Right lobe of liver (tissue), 6 donors: ENCODE results near the gene PDZRN4. TPM values are rescaled to one million over a fixed set of nuclear protein-coding genes. Genes with fewer than 3 reads are reported as not detected.

Source experiments
- ATAC-seq, 4 donors: fragments of 200-7000 bp; cut with Tn5 transposase; one replicate each; pipeline ENCODE4 v1.9.1; 2020; ENCODE audit warnings: mild to moderate bottlenecking in 4 of 4, moderate library complexity in 4 of 4
- DNase-seq, 3 donors: peaks; one replicate each; pipeline ENCODE4 v3.0.0-alpha.2; 2020
- H3K27ac ChIP-seq, 3 donors: fragments of 200-600 bp; one replicate each; pipeline ENCODE4 v1.8.0; 2022
- H3K27me3 ChIP-seq, 2 donors: fragments of 200-600 bp; one replicate each; pipeline ENCODE4 v1.8.0; 2022
- H3K36me3 ChIP-seq, 4 donors: fragments of 200-600 bp; sonication (generic) in 1 of 4; one replicate each; pipeline versions ENCODE4 v1.5.1 to v1.8.0; 2017 to 2022; ENCODE audit warnings: control low read depth in 1 of 4
- H3K4me1 ChIP-seq, 4 donors: fragments of 200-600 bp; sonication (generic) in 1 of 4; one replicate each; pipeline versions ENCODE4 v1.5.1 to v1.8.0; 2017 to 2022; ENCODE audit warnings: control low read depth in 1 of 4
- H3K4me3 ChIP-seq, 3 donors: fragments of 200-600 bp; one replicate each; pipeline ENCODE4 v1.8.0; 2022
- H3K9me3 ChIP-seq, 4 donors: fragments of 200-600 bp; sonication (generic) in 1 of 4; one replicate each; pipeline versions ENCODE4 v1.5.1 to v1.8.0; 2017 to 2022; ENCODE audit warnings: control low read depth in 1 of 4
- CTCF ChIP-seq, 4 donors: fragments of 200-600 bp in 3 of 4; fragments of 450-650 bp in 1 of 4; IDR thresholded peaks; one replicate each; pipeline versions ENCODE4 v1.5.1 to v1.8.0; 2016 to 2022; ENCODE audit warnings: antibody characterized with exemption in 4 of 4, mild to moderate bottlenecking in 2 of 4
- POLR2A ChIP-seq: fragments of 450-650 bp; IDR thresholded peaks from one replicate; pipeline ENCODE4 v1.6.1; 2017; ENCODE audit warnings: antibody characterized with exemption, mild to moderate bottlenecking
- WGBS: methylation state at CpG from one replicate; pipeline ENCODE4 v1.1.6; 2018; ENCODE audit warnings: low coverage, low lambda C conversion rate; ENCODE audit not compliant: insufficient coverage; ENCODE audit errors: missing lambda C conversion rate; 5-methylcytosine and 5-hydroxymethylcytosine counted together
- intact Hi-C, 2 donors: fragments of 100-400 bp; cut with DNase I; formaldehyde crosslinking; loops; one replicate each; pipeline versions ENCODE4 v1.11.2 to v1.14.1; 2022
- total RNA-seq, 6 experiments: library from RNA; depleted of rRNA in 2 of 6; stranded (reverse); fragments of >200 nt in 2 of 6; fragmentation: NEBNext Ultra II Directional in 3 of 6; extraction: Animal tissue kit (Norgen Biotek cat#: 25700) in 3 of 6; gene quantifications; one replicate each; pipeline versions ENCODE4 v1.1.0 to v1.2.4, GENCODE V29; 2016 to 2023
- donor health status: DM: no; HTN: yes; CAD: no.
- donor health status: DM: no; HTN: no; CAD: no.
- donor health status: DM: no; HTN: no; CAD: no.
- donor health status: DM: no; HTN: yes; CAD: no.
- donor health status: DM: no; HTN: yes; CAD: no.

The PDZRN4 gene
- total RNA-seq, 6 experiments from 2014 or later: 0.12 to 0.49 (median 0.42) TPM; not detected in 1

GRCh38 chr12:41460906-41461305 lies 272.8 kb downstream of the PDZRN4 start:
- no peak for TF ChIP-seq CTCF (IDR thresholded peaks at IDR 0.05)
- TF ChIP-seq POLR2A: no peak
- H3K36me3 ChIP-seq: no peaks in the 10 kb centered on the region
- no peak for ATAC-seq
- H3K27me3 ChIP-seq: no peaks in the 10 kb centered on the region
- no peak overlapping the region for H3K4me3 ChIP-seq
- no peaks in the 10 kb centered on the region for H3K4me1 ChIP-seq
- H3K9me3 ChIP-seq: no peaks in the 10 kb centered on the region
- intact Hi-C loops: no loop called here
- WGBS: 60% methylated on average over 3 of the region's 3 CpGs
- H3K27ac ChIP-seq: no peak overlapping the region
- DNase-seq: no peak

GRCh38 chr12:41462312-41462711 lies 274.2 kb downstream of the PDZRN4 start:
- ATAC-seq (no peak), DNase-seq (no peak)
- H3K36me3 ChIP-seq: no peaks in the 10 kb centered on the region
- intact Hi-C loops: no loop called here
- H3K4me3 ChIP-seq: no peak overlapping the region
- H3K27ac ChIP-seq: no peak overlapping the region
- H3K27me3 ChIP-seq: no peaks in the 10 kb centered on the region
- no peaks in the 10 kb centered on the region for H3K4me1 ChIP-seq
- H3K9me3 ChIP-seq: no peaks in the 10 kb centered on the region
- TF ChIP-seq POLR2A: no peak
- no peak for TF ChIP-seq CTCF (IDR thresholded peaks at IDR 0.05)

GRCh38 chr12:41465526-41465925 lies 277.4 kb downstream of the PDZRN4 start:
- H3K36me3 ChIP-seq: no peaks in the 10 kb centered on the region
- no peaks in the 10 kb centered on the region for H3K4me1 ChIP-seq
- H3K27me3 ChIP-seq: no peaks in the 10 kb centered on the region
- no peak overlapping the region for H3K27ac ChIP-seq
- TF ChIP-seq POLR2A (no peak), CTCF (IDR thresholded peaks at IDR 0.05) (no peak)
- no peak for DNase-seq
- H3K4me3 ChIP-seq: no peak overlapping the region
- intact Hi-C loops: no loop called here
- ATAC-seq: no peak
- 19% methylated on average over 1 of the region's 1 CpG for WGBS
- H3K9me3 ChIP-seq: no peaks in the 10 kb centered on the region

- Histone ChIP-seq H3K4me1 (no peaks in the 10 kb centered on the region), H3K27ac (no peak overlapping the region), H3K4me3 (no peak overlapping the region), H3K9me3 (no peaks in the 10 kb centered on the region), H3K36me3 (no peaks in the 10 kb centered on the region), H3K27me3 (no peaks in the 10 kb centered on the region)
- TF ChIP-seq POLR2A (no peak), CTCF (IDR thresholded peaks at IDR 0.05) (no peak)
- intact Hi-C loops: no loop called here
- no peak for DNase-seq
- WGBS: 47% methylated on average over 4 of the region's 4 CpGs
- no peak for ATAC-seq
These were observed 278.2 kb downstream of the PDZRN4 start for GRCh38 chr12:41466300-41466699.

- no peak for ATAC-seq
- 40% methylated on average over 4 of the region's 5 CpGs for WGBS
- Histone ChIP-seq H3K27me3 (no peaks in the 10 kb centered on the region), H3K9me3 (no peaks in the 10 kb centered on the region), H3K27ac (no peak overlapping the region), H3K4me1 (no peaks in the 10 kb centered on the region), H3K4me3 (no peak overlapping the region), H3K36me3 (no peaks in the 10 kb centered on the region)
- DNase-seq: no peak
- TF ChIP-seq POLR2A: no peak
- no peak for TF ChIP-seq CTCF (IDR thresholded peaks at IDR 0.05)
- intact Hi-C loops: no loop called here
These were observed 278.7 kb downstream of the PDZRN4 start for GRCh38 chr12:41466802-41467201.
